ENCODE data around the gene KCTD13.

The KCTD13 gene

GRCh38 chr16:29906520-29907244 lies 19.3 kb downstream of the KCTD13 start:
- POLR2A ChIA-PET, result interaction anchor here (0.5 kb wide), 1 partner anchor 1010 kb away, joined by 7 read pairs; no protein-coding TSS in a partner anchor
- no peaks in the 10 kb centered on the region for H3K9me3 ChIP-seq (ENCODE audit: control insufficient read depth, insufficient read depth, low read depth, low read length)
- CTCF ChIA-PET, result interaction anchor here (0.7 to 1.0 kb wide), 2 partner anchors 122 to 126 kb away, joined by 3 read pairs; no protein-coding TSS in a partner anchor
- no peak overlapping the region for H3K4me3 ChIP-seq (ENCODE audit: low read depth, low read length)
- TF ChIP-seq ZFP69B (tag by site-specific recombination; IDR thresholded peaks at IDR 0.05) (0 out of 2 replicates have a peak, but pooled peaks have one; percentile 18), MEIS1 (CRISPR knock-in tag; IDR thresholded peaks at IDR 0.05; ENCODE audit: borderline replicate concordance) (no peak), ZNF514 (tag by site-specific recombination; IDR thresholded peaks at IDR 0.05) (no peak), ZNF585B (tag by site-specific recombination; IDR thresholded peaks at IDR 0.05) (no peak), ZNF560 (tag by site-specific recombination; IDR thresholded peaks at IDR 0.05; ENCODE audit: borderline replicate concordance) (no peak), ZNF169 (tag by site-specific recombination; IDR thresholded peaks at IDR 0.05) (no peak), ZNF692 (tag by site-specific recombination; IDR thresholded peaks at IDR 0.05) (no peak)
- TF ChIP-seq, protein P1, sequence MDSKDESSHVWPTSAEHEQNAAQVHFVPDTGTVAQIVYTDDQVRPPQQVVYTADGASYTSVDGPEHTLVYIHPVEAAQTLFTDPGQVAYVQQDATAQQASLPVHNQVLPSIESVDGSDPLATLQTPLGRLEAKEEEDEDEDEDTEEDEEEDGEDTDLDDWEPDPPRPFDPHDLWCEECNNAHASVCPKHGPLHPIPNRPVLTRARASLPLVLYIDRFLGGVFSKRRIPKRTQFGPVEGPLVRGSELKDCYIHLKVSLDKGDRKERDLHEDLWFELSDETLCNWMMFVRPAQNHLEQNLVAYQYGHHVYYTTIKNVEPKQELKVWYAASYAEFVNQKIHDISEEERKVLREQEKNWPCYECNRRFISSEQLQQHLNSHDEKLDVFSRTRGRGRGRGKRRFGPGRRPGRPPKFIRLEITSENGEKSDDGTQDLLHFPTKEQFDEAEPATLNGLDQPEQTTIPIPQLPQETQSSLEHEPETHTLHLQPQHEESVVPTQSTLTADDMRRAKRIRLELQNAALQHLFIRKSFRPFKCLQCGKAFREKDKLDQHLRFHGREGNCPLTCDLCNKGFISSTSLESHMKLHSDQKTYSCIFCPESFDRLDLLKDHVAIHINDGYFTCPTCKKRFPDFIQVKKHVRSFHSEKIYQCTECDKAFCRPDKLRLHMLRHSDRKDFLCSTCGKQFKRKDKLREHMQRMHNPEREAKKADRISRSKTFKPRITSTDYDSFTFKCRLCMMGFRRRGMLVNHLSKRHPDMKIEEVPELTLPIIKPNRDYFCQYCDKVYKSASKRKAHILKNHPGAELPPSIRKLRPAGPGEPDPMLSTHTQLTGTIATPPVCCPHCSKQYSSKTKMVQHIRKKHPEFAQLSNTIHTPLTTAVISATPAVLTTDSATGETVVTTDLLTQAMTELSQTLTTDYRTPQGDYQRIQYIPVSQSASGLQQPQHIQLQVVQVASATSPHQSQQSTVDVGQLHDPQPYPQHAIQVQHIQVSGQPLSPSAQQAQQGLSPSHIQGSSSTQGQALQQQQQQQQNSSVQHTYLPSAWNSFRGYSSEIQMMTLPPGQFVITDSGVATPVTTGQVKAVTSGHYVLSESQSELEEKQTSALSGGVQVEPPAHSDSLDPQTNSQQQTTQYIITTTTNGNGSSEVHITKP (tag by site-specific recombination; IDR thresholded peaks at IDR 0.05), result peak; percentile 87
- peaks cover 0 to 2% of the 10 kb centered on the region in 2 experiments; a peak in 2 of 3 replicates for H3K36me3 ChIP-seq (ENCODE audit: control insufficient read depth in 2 of 2, insufficient read depth in 1 of 2, low read length in 2 of 2)
- H3K27ac ChIP-seq (ENCODE audit: extremely low read depth, low read depth, low read length), result no peak overlapping the region
- H3K4me1 ChIP-seq (ENCODE audit: control insufficient read depth, insufficient read depth, low read length), result no peaks in the 10 kb centered on the region

DNA sequence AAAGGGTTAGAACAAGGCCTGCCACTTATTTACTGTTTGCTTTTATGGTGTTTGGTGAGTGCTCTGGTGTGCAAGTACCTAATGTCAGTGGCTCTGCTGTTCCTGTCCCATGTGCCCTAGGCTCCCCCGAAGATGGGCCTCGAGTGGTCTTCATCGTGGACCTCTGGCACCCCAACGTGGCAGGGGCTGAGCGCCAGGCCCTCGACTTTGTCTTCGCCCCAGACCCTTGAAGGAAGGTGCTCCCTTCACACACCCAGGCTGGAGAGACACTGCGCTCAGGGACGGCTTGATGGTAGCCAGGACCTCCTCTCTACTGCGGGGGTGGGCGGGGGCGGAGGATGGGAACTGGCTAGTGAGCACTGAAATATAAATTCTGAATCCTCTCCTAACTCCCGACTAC lies 20.4 kb downstream of the KCTD13 start:
- Histone ChIP-seq H3K36me3 (ENCODE audit: control insufficient read depth in 2 of 2, insufficient read depth in 1 of 2, low read length in 2 of 2) (peaks cover 0 to 1% of the 10 kb centered on the region in 2 experiments; a peak in 2 of 3 replicates), H3K4me3 (ENCODE audit: low read depth, low read length) (no peak overlapping the region), H3K9me3 (ENCODE audit: control insufficient read depth, insufficient read depth, low read depth, low read length) (no peaks in the 10 kb centered on the region), H3K4me1 (ENCODE audit: control insufficient read depth, insufficient read depth, low read length) (no peaks in the 10 kb centered on the region), H3K27ac (ENCODE audit: extremely low read depth, low read depth, low read length) (no peak overlapping the region)
- TF ChIP-seq INSM2 (tag by site-specific recombination; IDR thresholded peaks at IDR 0.05) (no peak), ZBTB21 (tag by site-specific recombination; IDR thresholded peaks at IDR 0.05) (no peak), ZNF157 (tag by site-specific recombination; IDR thresholded peaks at IDR 0.05) (no peak), TCF7L2 (IDR thresholded peaks at IDR 0.05; ENCODE audit: borderline replicate concordance, low read depth, low read length) (no peak), MZF1 (tag by site-specific recombination; IDR thresholded peaks at IDR 0.05; ENCODE audit: borderline replicate concordance) (no peak), ZNF202 (tag by site-specific recombination; IDR thresholded peaks at IDR 0.05; ENCODE audit: borderline replicate concordance) (no peak), WT1 (tag by site-specific recombination; IDR thresholded peaks at IDR 0.05) (no peak), ZNF433 (tag by site-specific recombination; IDR thresholded peaks at IDR 0.05; ENCODE audit: low read depth) (no peak), ZNF23 (tag by site-specific recombination; IDR thresholded peaks at IDR 0.05; ENCODE audit: borderline replicate concordance) (no peak), ZSCAN16 (tag by site-specific recombination; IDR thresholded peaks at IDR 0.05) (no peak), ZNF366 (tag by site-specific recombination; conservative IDR thresholded peaks at IDR 0.05) (no peak)
- TF ChIP-seq, protein P2, sequence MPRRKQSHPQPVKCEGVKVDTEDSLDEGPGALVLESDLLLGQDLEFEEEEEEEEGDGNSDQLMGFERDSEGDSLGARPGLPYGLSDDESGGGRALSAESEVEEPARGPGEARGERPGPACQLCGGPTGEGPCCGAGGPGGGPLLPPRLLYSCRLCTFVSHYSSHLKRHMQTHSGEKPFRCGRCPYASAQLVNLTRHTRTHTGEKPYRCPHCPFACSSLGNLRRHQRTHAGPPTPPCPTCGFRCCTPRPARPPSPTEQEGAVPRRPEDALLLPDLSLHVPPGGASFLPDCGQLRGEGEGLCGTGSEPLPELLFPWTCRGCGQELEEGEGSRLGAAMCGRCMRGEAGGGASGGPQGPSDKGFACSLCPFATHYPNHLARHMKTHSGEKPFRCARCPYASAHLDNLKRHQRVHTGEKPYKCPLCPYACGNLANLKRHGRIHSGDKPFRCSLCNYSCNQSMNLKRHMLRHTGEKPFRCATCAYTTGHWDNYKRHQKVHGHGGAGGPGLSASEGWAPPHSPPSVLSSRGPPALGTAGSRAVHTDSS (tag by site-specific recombination; IDR thresholded peaks at IDR 0.05), result no peak
- TF ChIP-seq, protein P3, sequence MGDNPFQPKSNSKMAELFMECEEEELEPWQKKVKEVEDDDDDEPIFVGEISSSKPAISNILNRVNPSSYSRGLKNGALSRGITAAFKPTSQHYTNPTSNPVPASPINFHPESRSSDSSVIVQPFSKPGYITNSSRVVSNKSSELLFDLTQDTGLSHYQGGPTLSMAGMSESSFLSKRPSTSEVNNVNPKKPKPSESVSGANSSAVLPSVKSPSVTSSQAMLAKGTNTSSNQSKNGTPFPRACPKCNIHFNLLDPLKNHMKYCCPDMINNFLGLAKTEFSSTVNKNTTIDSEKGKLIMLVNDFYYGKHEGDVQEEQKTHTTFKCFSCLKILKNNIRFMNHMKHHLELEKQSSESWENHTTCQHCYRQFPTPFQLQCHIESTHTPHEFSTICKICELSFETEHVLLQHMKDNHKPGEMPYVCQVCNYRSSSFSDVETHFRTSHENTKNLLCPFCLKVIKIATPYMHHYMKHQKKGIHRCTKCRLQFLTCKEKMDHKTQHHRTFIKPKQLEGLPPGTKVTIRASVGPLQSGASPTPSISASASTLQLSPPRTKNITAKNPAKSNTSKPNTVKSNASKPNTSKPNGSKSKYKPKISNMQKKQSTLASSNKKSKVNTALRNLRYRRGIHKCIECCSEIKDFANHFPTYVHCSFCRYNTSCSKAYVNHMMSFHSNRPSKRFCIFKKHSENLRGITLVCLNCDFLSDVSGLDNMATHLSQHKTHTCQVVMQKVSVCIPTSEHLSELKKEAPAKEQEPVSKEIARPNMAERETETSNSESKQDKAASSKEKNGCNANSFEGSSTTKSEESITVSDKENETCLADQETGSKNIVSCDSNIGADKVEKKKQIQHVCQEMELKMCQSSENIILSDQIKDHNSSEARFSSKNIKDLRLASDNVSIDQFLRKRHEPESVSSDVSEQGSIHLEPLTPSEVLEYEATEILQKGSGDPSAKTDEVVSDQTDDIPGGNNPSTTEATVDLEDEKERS (tag by site-specific recombination; IDR thresholded peaks at IDR 0.05), result no peak
- CTCF ChIA-PET, result no interaction called here
- POLR2A ChIA-PET, result no interaction called here
